H1 (cell line): ENCODE results near the gene HM13. TPM values are rescaled to one million over a fixed set of nuclear protein-coding genes. Genes with fewer than 3 reads are reported as not detected.

Experiments
- ASH2L ChIP-seq: fragments of 200-600, 300-600 bp; sonication (generic); IDR thresholded peaks from one replicate; pipeline ENCODE4 v1.7.1; 2017; ENCODE audit warnings: low read length
- CHD7 ChIP-seq: fragments of 300-600 bp; sonication (generic); IDR thresholded peaks from 2 replicates; pipeline ENCODE4 v1.7.1; 2012; ENCODE audit warnings: low read length, moderate library complexity, mild to moderate bottlenecking, inconsistent platforms; ENCODE audit not compliant: insufficient replicate concordance
- JUN ChIP-seq: IDR thresholded peaks from 2 replicates; pipeline ENCODE4 v1.6.1; 2011; ENCODE audit warnings: low read depth, mild to moderate bottlenecking, improper control_type of control experiment, low read length
- RXRA ChIP-seq: IDR thresholded peaks from 2 replicates; pipeline ENCODE4 v1.6.1; 2011; ENCODE audit warnings: low read depth, mild to moderate bottlenecking, low read length, moderate library complexity; ENCODE audit not compliant: insufficient read depth
- polyA plus RNA-seq, 7 experiments: library from polyadenylated mRNA; depleted of rRNA in 3 of 7; stranded (reverse) in 5 of 7; unstranded in 2 of 7; fragments of >200 nt in 5 of 7; fragments of 200-250 nt in 2 of 7; gene quantifications; 1 replicate in 5 of 7; 2 replicates in 1 of 7; 4 replicates in 1 of 7; pipeline versions ENCODE4 v1.2.1 to v1.2.3, GENCODE V29; 2011 to 2013; ENCODE audit warnings: missing spikeins in 2 of 7, mixed read lengths in 2 of 7
- total RNA-seq: library from RNA; stranded (reverse); fragmentation: NEBNext Ultra II Directional; extraction: Animal tissue kit (Norgen Biotek cat#: 25700); gene quantifications from 2 replicates; pipeline ENCODE4 v1.2.1, GENCODE V29; 2021

The HM13 gene
- total and polyA plus RNA-seq, 2 of the 8 experiments (the other 6 are each of a cell fraction or from before 2014, with no cell fraction given), result 118 to 183 TPM

GRCh38 chr20:31522731-31523130, 8.5 kb downstream of the HM13 start (continued):
- TF ChIP-seq ASH2L, result no peak
- no peak for TF ChIP-seq RXRA
- no peak for TF ChIP-seq JUN
- TF ChIP-seq CHD7, result no peak
